K562 (cell line): ENCODE results near the gene CDCA7.
"Not testable (repeated sequence)": the region's sequence is repeated elsewhere in the genome, so short reads cannot be mapped to it uniquely, and the experiment has no call there.

Source experiments
- CBFA2T3 ChIP-seq: fragments of 450-650 bp; IDR thresholded peaks from 2 replicates; pipeline ENCODE4 v1.6.1; 2017
- EZH2 ChIP-seq: IDR thresholded peaks from 2 replicates; pipeline ENCODE4 v1.6.1; 2012; ENCODE audit warnings: low read depth, mild to moderate bottlenecking, inconsistent platforms, low read length, borderline replicate concordance
- SFPQ ChIP-seq: fragments of 200-400 bp; formaldehyde crosslinking; IDR thresholded peaks from 2 replicates; pipeline ENCODE4 v1.6.1; 2017; ENCODE audit warnings: mild to moderate bottlenecking, low read depth, low read length, moderate library complexity
- SUPT5H ChIP-seq: fragments of 450-650 bp; IDR thresholded peaks from 2 replicates; pipeline ENCODE4 v1.6.1; 2016
- ZBTB11 ChIP-seq, 3 experiments: fragments of 200-800 bp in 1 of 3; fragments of 250-450 bp in 1 of 3; fragments of 450-650 bp in 1 of 3; sonication (Bioruptor Pico) in 1 of 3; sonication (Bioruptor generic) in 1 of 3; formaldehyde crosslinking in 1 of 3; IDR thresholded peaks; 2 replicates each; pipeline versions ENCODE4 v1.6.1 to v1.8.0; 2016 to 2022; ENCODE audit warnings: mild to moderate bottlenecking in 2 of 3, missing genetic modification characterization in 2 of 3, missing compliant biosample characterization in 1 of 3, moderate library complexity in 1 of 3
- ZNF133 ChIP-seq: fragments of 250-450 bp; sonication (Bioruptor Pico); IDR thresholded peaks from 2 replicates; pipeline ENCODE4 v1.4.0; 2020; ENCODE audit warnings: mild to moderate bottlenecking
- ZNF354B ChIP-seq: fragments of 250-450 bp; sonication (Bioruptor Pico); IDR thresholded peaks from 2 replicates; pipeline ENCODE4 v1.4.0; 2020
- TF ChIP-seq, protein P1 (sequence below), 2 experiments: fragments of 450-650 bp in 1 of 2; sonication (generic) in 1 of 2; formaldehyde crosslinking in 1 of 2; IDR thresholded peaks in 1 of 2; conservative IDR thresholded peaks in 1 of 2; 2 replicates each; pipeline versions ENCODE4 v1.6.1 to v1.8.1; 2016 to 2023; ENCODE audit warnings: mild to moderate bottlenecking in 2 of 2, moderate library complexity in 2 of 2, inconsistent platforms in 1 of 2, missing genetic modification reagents in 1 of 2
- TF ChIP-seq, protein P2 (sequence below), 3 experiments: IDR thresholded peaks in 2 of 3; conservative IDR thresholded peaks in 1 of 3; 2 replicates each; pipeline ENCODE4 v1.5.1; 2011 to 2012; ENCODE audit warnings: low read length in 3 of 3, mild to moderate bottlenecking in 3 of 3, control low read depth in 2 of 3, improper control_type of control experiment in 1 of 3, inconsistent platforms in 1 of 3, low read depth in 1 of 3, mixed read lengths in 1 of 3, moderate library complexity in 1 of 3; ENCODE audit not compliant: insufficient read depth in 2 of 3

GRCh38 chr2:173309370-173309769 is 45.3 kb upstream of the CDCA7 start:
- not testable (repeated sequence) for TF ChIP-seq EZH2; ZNF133 (CRISPR knock-in tag); SFPQ; CBFA2T3; SUPT5H; ZBTB11 (CRISPR knock-in tag; IDR thresholded peaks at IDR 0.05); ZNF354B (CRISPR knock-in tag)
- TF ChIP-seq, protein P1, sequence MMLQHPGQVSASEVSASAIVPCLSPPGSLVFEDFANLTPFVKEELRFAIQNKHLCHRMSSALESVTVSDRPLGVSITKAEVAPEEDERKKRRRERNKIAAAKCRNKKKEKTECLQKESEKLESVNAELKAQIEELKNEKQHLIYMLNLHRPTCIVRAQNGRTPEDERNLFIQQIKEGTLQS (IDR thresholded peaks at IDR 0.05): not testable (repeated sequence)
- TF ChIP-seq, protein P1 (CRISPR knock-in tag; conservative IDR thresholded peaks at IDR 0.05): not testable (repeated sequence)
- TF ChIP-seq, protein P2, sequence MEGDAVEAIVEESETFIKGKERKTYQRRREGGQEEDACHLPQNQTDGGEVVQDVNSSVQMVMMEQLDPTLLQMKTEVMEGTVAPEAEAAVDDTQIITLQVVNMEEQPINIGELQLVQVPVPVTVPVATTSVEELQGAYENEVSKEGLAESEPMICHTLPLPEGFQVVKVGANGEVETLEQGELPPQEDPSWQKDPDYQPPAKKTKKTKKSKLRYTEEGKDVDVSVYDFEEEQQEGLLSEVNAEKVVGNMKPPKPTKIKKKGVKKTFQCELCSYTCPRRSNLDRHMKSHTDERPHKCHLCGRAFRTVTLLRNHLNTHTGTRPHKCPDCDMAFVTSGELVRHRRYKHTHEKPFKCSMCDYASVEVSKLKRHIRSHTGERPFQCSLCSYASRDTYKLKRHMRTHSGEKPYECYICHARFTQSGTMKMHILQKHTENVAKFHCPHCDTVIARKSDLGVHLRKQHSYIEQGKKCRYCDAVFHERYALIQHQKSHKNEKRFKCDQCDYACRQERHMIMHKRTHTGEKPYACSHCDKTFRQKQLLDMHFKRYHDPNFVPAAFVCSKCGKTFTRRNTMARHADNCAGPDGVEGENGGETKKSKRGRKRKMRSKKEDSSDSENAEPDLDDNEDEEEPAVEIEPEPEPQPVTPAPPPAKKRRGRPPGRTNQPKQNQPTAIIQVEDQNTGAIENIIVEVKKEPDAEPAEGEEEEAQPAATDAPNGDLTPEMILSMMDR (IDR thresholded peaks at IDR 0.05 in 2 of 3, conservative IDR thresholded peaks at IDR 0.05 in 1 of 3; ENCODE audit: insufficient read depth in 2 of 3, low read depth in 1 of 3, low read length in 3 of 3): not testable (repeated sequence)
